ENCODE measurements around the gene ZNF318. TPM values are rescaled to one million over a fixed set of nuclear protein-coding genes. Genes with fewer than 3 reads are reported as not detected.
A peak's percentile ranks its signal among the peaks of the same experiment; 100 is the strongest.

The ZNF318 gene
- total RNA-seq, 1 donor from 2014 or later, result 17.6 TPM

DNA sequence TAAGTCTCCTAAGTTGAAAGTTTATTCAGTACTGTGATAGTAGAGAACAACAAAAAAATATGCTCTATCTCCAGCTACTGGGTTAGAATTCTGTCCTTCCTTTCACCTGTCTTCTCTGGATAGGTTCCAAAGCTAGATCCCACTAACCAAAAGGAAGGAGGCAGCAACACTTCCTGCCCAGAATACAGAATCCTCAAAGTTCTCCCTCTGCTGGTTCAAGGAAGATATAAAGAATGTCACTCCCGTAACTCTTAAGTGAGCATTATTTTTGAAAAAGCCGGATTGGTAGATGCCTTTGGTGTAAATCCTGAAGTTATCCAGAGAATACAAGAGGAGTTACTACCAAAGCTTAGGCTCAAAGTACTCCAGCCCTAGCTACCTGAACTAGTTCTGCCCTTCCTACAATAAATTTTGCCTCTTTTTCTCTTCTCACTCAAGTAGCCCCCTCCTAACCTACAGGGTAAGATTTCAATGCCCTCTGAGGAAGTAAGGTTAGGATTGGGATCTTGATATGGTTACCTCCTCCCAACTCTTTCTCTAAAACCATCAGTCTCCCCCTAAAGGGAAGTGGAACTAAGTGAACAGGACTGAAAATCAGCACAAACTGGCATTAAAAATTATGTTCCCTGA, 34.9 kb downstream of the ZNF318 start:
- no peak overlapping the region for H3K27ac Mint-ChIP-seq

GRCh38 chr6:43331891-43332290, 37.6 kb downstream of the ZNF318 start:
- Mint-ChIP-seq H3K4me1 (no peaks in the 10 kb centered on the region), H3K4me3 (no peak overlapping the region), H3K9me3 (no peaks in the 10 kb centered on the region), H3K36me3 (peaks cover 1% of the 10 kb centered on the region), H3K27ac (no peak overlapping the region), H3K27me3 (ENCODE audit: insufficient read depth, low read depth) (peaks cover 2% of the 10 kb centered on the region)
- Histone ChIP-seq H3K27ac (no peak overlapping the region), H2AFZ (replicated peaks) (no peak overlapping the region), H3K4me3 (no peak overlapping the region), H3F3A (ENCODE audit: low read depth) (peaks cover 10% of the 10 kb centered on the region), H4K20me1 (ENCODE audit: low read depth) (peaks cover 6% of the 10 kb centered on the region), H3K9ac (no peak overlapping the region), H3K9me3 (ENCODE audit: low read depth) (no peaks in the 10 kb centered on the region), H3K4me1 (no peaks in the 10 kb centered on the region), H3K27me3 (no peaks in the 10 kb centered on the region), H3K79me2 (ENCODE audit: low read depth) (no peaks in the 10 kb centered on the region), H3K36me3 (no peaks in the 10 kb centered on the region), H3K4me2 (no peak overlapping the region)
- TF ChIP-seq EZH2 (IDR thresholded peaks at IDR 0.05), result no peak
- DNase-seq (ENCODE audit: low spot score), result no peak

More for the DNA sequence above, 34.9 kb downstream of the ZNF318 start:
- Histone ChIP-seq H3K79me2 (ENCODE audit: low read depth) (no peaks in the 10 kb centered on the region), H3K9me3 (ENCODE audit: low read depth) (no peaks in the 10 kb centered on the region), H3K4me2 (no peak overlapping the region), H3K4me3 (no peak overlapping the region), H3K27ac (peak overlapping the region; percentile 18), H3F3A (ENCODE audit: low read depth) (peaks cover 10% of the 10 kb centered on the region), H4K20me1 (ENCODE audit: low read depth) (peaks cover 6% of the 10 kb centered on the region), H3K4me1 (no peaks in the 10 kb centered on the region), H2AFZ (replicated peaks) (no peak overlapping the region), H3K36me3 (no peaks in the 10 kb centered on the region), H3K27me3 (no peaks in the 10 kb centered on the region), H3K9ac (no peak overlapping the region)
- Mint-ChIP-seq H3K36me3 (peaks cover 17% of the 10 kb centered on the region), H3K9me3 (no peaks in the 10 kb centered on the region), H3K4me3 (no peak overlapping the region), H3K27me3 (ENCODE audit: insufficient read depth, low read depth) (no peaks in the 10 kb centered on the region), H3K4me1 (no peaks in the 10 kb centered on the region)
- TF ChIP-seq EZH2 (IDR thresholded peaks at IDR 0.05) (no peak), CTCF (IDR thresholded peaks at IDR 0.05) (peak; percentile 77), EZH2phosphoT487 (IDR thresholded peaks at IDR 0.05) (no peak)
- DNase-seq (ENCODE audit: low spot score), result peak; percentile 73

DNA sequence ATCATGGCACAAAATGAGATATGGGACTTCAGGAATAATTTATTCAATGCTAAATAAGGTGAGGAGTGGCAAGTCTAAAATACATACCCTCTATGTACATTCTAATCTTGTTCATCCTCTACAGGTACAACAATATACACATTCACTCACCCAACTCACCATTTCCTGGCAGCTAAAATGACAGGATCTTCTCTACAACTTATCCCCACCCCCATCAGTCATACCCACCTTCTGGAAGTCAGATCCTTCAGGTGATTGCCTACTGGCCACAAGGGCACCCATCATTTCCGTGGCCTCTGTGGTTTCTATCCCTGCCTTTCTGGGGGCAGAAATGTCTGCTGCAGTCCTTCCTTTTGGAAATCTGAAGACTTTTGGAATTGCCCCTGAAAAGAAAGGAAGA, 38.0 kb downstream of the ZNF318 start:
- peaks cover 6% of the 10 kb centered on the region for H4K20me1 ChIP-seq (ENCODE audit: low read depth)
- TF ChIP-seq EZH2 (IDR thresholded peaks at IDR 0.05) (no peak), CTCF (IDR thresholded peaks at IDR 0.05) (no peak), EZH2phosphoT487 (IDR thresholded peaks at IDR 0.05) (no peak)
- Mint-ChIP-seq H3K4me3 (no peak overlapping the region), H3K27me3 (ENCODE audit: insufficient read depth, low read depth) (peaks cover 2% of the 10 kb centered on the region), H3K36me3 (no peaks in the 10 kb centered on the region), H3K27ac (no peak overlapping the region), H3K4me1 (no peaks in the 10 kb centered on the region), H3K9me3 (no peaks in the 10 kb centered on the region)
- no peaks in the 10 kb centered on the region for H3K9me3 ChIP-seq (ENCODE audit: low read depth)
- H3K36me3 ChIP-seq, result no peaks in the 10 kb centered on the region
- H3K4me3 ChIP-seq, result no peak overlapping the region
- no peak overlapping the region for H2AFZ ChIP-seq (replicated peaks)
- no peak overlapping the region for H3K27ac ChIP-seq
- H3K27me3 ChIP-seq, result no peaks in the 10 kb centered on the region
- no peak for DNase-seq (ENCODE audit: low spot score)
- no peaks in the 10 kb centered on the region for H3K79me2 ChIP-seq (ENCODE audit: low read depth)
- H3K9ac ChIP-seq, result no peak overlapping the region
- peaks cover 10% of the 10 kb centered on the region for H3F3A ChIP-seq (ENCODE audit: low read depth)
- no peaks in the 10 kb centered on the region for H3K4me1 ChIP-seq
- no peak overlapping the region for H3K4me2 ChIP-seq

DNA sequence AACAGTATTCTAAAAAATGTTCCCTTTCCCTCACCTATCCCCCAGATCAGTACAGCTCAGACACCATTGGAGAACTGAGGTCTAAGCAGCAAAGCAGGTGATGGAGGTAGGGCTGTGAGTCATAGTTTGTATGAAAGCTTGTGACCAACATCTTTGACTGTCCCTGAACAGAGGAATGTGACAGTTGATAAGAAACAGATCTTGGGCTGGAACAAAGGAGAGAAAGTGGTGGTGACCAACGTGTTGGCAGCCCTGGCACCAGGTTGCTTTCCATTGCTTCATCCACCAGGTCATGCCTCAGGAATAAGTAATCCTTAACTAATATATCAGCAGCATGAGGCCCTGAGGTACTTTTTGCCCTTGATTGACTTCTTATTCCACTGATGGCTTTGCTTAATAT, 40.9 kb downstream of the ZNF318 start:
- Mint-ChIP-seq H3K4me3 (no peak overlapping the region), H3K4me1 (no peaks in the 10 kb centered on the region), H3K36me3 (no peaks in the 10 kb centered on the region), H3K27me3 (ENCODE audit: insufficient read depth, low read depth) (peaks cover 2% of the 10 kb centered on the region), H3K9me3 (no peaks in the 10 kb centered on the region), H3K27ac (no peak overlapping the region)
- Histone ChIP-seq H3K27ac (no peak overlapping the region), H3K27me3 (no peaks in the 10 kb centered on the region), H4K20me1 (ENCODE audit: low read depth) (no peaks in the 10 kb centered on the region), H3K79me2 (ENCODE audit: low read depth) (no peaks in the 10 kb centered on the region), H3K4me2 (no peak overlapping the region), H3K4me3 (no peak overlapping the region), H3K4me1 (no peaks in the 10 kb centered on the region), H2AFZ (replicated peaks) (no peak overlapping the region), H3K9me3 (ENCODE audit: low read depth) (no peaks in the 10 kb centered on the region), H3K9ac (no peak overlapping the region), H3F3A (ENCODE audit: low read depth) (no peaks in the 10 kb centered on the region), H3K36me3 (no peaks in the 10 kb centered on the region)
- DNase-seq (ENCODE audit: low spot score), result no peak
- TF ChIP-seq EZH2 (IDR thresholded peaks at IDR 0.05) (no peak), EZH2phosphoT487 (IDR thresholded peaks at IDR 0.05) (no peak), CTCF (IDR thresholded peaks at IDR 0.05) (no peak)

Measured in neural progenitor cell (in vitro differentiated cells).